Kidney glomerular epithelial cell (primary cell): ENCODE data around the gene COL4A5.

Source experiments
- DNase-seq: peaks from one replicate; lab custom pipeline; 2025; lab: John Stamatoyannopoulos, UW

The COL4A5 gene

DNA sequence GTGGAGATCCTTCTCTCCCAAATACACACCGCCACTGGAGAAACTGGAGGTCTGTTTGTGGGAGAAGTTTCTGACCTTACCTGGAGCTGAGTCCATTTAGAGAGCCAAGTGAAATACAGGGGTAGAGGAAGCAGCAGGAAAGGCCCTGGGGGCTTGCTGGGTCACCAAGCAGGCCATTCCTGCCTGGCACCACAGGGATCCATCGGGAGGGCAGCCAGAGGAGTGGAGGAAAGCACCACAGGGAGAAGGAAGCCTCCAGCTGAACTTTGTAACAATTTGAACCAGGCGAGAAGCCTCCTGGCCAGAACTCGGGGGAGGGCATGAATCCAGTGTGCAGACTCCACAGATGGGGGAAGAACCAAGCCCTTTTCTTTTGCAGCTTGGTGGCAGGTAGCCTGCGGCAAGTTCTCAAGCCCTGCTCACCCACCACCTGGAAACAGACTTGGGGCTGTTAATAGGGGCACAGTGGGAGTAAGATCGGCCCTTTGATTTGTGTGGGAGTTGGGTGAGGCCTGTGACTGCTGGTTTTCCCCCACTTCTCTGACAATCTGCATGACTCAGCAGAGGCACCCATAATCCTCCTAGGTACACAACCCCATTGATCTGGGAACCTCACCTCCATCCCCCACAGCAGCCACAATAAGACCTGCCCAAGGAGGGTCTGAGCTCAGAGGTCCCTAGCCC lies 202.1 kb downstream of the COL4A5 start:
- DNase-seq: no peak

DNA sequence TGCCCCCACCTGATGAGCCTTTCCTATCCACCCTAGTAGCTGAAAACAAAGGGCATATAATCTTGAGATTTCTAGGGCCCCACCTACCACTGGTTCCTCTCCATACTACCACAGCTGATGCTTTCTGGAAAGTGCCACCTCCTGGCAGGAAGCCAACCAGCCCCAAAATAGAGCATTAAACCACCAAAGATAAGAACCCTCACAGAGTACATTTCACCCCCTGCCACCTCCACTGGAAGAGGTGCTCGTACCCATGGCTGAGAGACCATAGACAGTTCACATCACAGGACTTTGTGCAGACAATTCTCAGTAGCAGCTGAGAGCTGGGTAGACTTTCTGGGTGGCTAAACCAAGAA lies 202.6 kb downstream of the COL4A5 start:
- DNase-seq: no peak

DNA sequence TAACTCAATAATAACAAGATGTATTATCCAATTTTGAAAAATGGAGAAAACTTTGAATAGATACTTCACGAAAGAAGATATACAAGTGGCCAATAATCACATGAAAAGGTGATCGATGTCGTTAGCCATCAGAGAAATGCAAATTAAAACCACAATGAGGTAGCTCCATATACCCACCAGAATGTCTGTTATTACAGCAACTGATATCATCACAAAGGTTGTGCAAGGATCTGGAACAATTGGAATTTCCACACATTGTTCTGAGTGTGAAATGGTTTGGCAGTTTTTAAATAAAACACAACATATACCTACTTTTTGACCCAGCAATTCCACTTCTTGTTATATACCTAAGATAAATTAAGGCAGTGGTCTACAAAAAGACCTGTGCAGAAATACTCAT lies 225.1 kb downstream of the COL4A5 start:
- no peak for DNase-seq

DNA sequence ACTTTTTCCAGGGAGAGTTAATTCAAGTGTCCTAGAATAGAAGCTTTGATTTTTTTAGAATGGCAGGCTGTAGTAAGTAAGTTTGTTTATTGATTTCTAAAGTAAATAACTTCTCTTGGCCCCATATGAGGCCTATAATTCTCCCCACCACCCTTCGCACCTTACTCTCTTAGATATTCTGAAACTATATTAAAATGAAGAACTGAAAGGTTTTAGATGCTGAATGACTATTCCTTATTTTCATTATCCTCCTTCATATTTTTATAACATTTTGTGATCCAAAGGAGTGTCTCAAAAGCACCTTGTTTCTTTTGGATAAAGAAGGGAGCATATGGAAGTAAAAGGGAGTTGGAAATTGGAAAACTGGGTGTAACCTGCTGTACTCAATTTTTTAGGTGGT lies 226.5 kb downstream of the COL4A5 start:
- DNase-seq: no peak

DNA sequence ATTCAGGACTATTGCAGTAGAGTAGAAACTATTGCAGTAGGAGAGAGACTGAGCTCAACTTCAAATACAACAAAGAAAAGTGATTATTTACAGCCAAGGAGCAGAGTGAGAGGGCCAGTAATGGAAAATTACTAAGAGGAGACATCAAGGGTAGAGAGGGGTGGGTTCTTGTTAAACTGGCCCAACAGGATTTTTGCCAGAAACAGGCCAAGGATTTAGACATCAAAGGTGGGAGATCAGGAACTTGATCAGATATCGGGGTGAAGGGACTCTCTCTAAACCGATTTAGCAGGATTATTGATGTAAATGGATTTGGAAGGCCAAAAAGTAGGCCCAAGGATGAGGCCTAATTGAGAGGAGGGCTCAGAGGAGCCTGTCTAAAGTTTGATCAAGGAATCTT lies 231.9 kb downstream of the COL4A5 start:
- DNase-seq: no peak

DNA sequence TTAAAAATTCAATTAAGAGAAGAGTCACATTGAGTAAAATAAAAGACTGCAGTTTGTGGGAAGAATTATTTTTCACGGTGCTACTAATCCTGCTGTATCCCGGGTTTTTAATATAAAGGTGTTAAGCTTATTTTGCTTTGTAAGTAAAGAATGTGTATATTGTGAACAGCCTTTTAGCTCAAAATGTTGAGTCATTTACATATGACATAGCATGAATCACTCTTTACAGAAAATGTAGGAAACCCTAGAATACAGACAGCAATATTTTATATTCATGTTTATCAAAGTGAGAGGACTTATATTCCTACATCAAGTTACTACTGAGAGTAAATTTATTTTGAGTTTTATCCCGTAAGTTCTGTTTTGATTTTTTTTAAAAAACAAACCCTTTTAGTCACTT lies 257.1 kb downstream of the COL4A5 start:
- DNase-seq: no peak

DNA sequence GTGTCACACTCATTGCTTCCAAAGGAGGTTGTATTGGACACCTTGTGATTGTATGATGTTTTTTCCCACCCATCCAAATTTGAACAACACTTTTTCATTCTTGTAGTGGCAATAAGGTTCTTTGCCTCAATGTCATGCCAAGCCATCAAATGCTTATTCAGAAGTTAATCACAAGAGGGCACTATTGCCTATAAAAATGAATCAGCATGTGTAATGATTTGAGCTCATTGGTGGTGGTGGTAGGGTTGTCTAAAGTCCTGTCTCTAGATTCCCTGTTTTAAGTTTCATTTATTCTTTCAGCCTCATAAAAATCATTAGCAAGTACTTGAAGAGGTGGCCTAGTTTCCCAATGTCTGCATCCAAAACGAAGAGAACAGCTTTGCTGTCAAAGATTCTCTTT lies 259.7 kb downstream of the COL4A5 start:
- no peak for DNase-seq

DNA sequence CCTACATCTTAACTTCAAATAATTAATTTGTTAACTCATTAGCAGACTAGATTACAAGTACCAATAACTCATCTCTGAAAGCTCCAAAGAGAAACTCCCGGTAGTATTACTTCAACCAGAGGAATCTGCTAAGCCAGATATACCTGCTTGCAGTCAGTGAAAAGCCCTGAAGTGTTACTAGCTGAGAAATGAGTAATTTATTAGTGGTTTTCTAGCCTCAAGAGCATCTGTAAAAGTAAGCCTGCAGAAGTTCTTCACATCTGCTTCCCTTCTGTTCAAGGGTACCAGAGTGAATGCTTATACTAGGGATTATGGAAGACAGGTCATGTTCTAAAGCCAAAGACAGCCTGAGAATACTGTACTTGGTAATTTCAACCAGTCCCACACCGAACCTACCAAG lies 262.0 kb downstream of the COL4A5 start:
- DNase-seq: no peak

DNA sequence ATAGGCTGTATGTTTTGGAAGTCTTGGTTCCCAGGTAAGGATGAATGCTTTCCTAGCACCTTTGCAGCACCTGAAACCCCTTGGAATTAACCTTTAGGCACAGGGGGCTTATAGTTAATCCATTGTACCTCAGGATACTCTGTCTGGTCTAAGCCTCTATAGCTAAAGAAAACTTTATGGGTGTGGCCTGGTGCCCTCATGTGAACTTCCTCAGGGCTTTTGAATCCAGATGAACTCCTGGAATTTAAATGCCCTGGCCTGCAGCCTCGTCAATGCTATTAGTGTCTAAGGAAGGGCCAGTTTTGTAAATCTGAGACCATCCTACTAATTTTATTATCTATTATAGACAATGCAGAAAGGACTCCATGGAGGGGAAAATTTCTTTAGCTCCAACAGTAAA lies 262.9 kb downstream of the COL4A5 start:
- DNase-seq: no peak

DNA sequence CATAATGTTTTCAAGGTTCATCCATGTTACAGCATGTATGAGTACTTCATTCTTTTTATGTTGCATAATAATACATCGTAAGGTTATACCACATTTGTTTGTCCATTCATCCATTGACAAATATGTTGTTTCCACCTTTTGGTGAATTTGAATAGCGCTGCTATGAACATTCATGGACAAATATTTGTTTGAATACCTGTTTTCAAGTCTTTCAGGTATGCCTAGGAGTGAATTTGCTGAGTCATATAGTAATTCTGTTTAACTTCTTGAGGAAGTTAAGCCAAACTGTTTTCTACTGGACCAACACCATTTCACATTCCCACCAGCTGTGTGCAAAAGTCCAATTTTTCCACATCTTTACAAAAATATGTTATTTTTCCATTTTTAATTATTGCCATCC lies 265.2 kb downstream of the COL4A5 start:
- DNase-seq: no peak

DNA sequence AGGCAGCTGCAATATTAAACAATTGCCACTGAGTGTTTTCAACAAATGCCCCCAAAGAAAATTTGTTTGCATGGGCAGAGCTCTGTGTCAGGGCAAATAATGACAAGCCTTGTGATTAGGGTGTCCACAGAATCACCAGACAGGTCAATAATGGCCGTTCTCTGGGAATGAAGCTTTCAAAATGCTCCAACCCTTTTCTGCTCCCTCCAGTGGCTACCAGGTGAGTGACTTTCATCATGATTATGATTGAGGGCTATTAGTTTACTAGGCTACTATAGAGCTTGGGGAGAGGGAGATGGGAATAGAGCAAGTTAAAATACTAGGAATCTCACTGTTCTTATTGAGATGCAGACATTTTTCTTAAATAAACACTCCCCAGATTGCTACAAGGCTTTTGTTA lies 273.2 kb downstream of the COL4A5 start:
- no peak for DNase-seq

DNA sequence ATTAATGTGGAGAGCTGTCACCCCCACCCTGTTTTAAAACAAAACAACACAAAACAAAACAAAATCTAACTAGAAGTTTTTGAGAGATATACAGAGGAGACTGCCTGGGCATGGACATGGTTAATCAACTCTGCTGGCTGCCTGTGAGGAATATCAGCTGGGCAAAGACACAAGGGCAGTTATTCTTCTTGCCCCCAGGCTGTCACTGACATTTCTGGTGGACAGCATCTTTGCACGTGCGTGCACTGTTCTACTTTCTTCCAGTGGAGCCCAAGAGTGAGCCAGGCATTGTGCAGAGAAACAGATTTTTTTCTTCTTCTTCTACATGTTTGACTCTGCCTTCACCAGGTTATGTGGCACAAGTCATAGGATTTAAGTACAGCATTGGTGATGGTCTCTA lies 282.9 kb downstream of the COL4A5 start:
- DNase-seq: no peak

DNA sequence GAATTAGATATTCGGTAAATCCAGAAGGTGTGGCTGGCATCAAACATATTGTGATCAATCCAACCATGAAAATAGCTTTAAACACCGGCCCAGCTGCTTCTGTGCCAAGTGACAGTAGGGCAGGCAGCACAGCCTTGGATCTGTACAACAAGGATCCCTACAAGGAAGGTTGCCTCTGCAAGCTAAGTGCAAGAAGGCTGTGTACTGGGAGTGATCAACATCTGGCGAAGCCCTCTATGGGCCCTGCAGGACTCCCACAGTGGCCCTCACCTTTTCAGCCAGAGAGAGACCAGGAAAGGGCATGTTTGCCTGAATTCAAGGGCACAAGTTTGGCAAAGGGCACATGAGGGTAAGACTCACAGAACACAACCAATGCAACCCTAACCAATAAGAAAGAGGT lies 287.1 kb downstream of the COL4A5 start:
- DNase-seq: no peak

DNA sequence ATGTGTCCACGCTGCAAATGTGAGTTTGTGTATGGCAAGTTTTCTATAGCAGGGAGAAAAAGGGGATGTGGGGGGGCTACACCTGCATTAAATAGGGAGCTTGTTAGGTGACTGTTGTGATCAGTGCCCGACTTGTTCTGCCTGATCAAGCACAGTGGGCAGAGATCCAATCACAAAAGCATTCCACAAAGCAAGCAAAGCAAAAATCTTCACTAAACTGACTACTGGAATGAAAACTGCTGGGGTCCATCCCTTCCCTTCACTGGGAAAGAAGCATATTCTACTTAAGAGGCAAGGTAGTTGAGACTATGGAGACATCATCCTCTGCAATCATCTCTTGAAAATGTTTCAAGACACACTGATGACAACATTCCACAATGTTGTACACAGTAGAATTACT lies 291.5 kb downstream of the COL4A5 start:
- DNase-seq: no peak

DNA sequence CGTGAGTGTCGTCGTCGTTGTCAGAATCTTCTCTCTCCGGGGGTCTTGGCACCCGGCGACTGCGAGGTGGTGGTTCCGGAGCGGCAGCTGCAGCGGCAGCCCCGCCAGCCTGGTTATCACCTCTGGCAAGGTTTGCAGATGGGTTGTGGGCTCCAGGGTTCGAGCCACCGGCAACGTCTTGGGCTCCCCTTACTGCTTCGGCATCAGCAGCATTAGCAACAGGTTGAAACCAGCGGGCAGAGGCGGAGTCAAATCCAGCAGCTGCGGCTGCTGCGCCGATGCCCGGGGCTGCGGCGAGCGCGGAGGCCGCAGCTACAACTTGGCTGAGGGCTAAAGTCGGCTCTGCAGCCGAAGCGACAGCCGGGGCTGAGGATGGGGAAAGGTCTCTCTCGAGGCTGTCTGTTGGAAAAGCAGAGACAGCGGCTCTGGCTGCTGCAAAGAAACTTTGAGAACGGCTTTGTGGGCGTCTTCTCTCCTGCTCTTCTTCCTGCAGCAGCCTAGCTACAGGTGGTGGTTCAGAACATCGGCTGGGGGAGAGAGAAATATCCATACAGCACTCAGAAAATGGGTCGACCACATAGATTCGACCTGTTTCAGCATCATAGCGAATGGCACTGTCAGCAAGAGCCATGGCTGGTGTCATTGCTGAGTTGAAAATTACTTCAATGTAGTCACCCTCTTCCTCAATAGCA lies 293.1 kb downstream of the COL4A5 start:
- no peak for DNase-seq

DNA sequence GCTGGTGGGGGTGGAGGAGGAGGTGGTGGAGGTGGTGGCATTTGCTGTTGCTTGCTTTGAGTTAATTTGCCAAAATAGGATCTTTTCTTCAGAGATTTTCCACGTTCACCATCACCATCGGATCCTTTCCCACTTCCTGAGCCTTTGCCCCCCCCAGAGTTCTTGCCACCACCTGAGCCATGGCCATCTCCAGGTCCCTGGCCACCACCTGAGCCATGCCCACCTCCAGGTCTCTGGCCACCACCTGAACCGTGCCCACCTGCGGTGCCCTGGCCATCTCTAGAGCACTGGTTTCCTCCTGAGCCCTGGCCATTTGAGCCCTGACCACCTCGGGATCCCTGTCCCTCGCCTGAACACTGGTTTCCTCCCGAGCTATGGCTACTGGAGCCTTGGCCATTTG lies 294.8 kb downstream of the COL4A5 start:
- DNase-seq: no peak

DNA sequence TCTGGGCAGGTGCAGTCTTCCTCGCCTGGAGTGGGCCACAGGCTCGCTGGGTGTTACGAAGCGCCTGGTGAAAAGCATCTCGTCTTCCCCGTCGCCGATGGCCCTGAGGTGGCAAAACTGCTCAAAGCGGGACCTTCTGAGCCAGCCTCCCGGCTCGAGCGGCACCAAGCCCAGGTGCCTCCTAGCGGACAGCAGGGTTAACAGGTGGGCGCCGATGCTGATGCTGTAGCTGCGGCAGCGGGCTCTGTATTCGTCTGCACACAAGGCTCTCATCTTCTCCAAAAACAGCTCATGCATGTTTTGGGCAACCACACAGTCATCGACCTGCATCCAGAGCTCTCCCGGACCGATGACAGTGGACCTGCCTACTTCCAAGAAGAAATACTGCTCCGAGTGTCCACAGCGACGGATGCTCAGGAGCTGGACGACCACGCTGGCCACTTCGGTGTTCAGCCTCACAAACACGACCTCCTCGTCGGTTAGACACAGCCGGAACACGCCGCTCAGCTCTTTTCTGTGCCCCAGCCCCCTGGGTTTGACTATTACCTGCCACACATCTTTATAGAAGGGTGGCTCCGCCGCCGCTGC lies 295.5 kb downstream of the COL4A5 start:
- DNase-seq: no peak

DNA sequence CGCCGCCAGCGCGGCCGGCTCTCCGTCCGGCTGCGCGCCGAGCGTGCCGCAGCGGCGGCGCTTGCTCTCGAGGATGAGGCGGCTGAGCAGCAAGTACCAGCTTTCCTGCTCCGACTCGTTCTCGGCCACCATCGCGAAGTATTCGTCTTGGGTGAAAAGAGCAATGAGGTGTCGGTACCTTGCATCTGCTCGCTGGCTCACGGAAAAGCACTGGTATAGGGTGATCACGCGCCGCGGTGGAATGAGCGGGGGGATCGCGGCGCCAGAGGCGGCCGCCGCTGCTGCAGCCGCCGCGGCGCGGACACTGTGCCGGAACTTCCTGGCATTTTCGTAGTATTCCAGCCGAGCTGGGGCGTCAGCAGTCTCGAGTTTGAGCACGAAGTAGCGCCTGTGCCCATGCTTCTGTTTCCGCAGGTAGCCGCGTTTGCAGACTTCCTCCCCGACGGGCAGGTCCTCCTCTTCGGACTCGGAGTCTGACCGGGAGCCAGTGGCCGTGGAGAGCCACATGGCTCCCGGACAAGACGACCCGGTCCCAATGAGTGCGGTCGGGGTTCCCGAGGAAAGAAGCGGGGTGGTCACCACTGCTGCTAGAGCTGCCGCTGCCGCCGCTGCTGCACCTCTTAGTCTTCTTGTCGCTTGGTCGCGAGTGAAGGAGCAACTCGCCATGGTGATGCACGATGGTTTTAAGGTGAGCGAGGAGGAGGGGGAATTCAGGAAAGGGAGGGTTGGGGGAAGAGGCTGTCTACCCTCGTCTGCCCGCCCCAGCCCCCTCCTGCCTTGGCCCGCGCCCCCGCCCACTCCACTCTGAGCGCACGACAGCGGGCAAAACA lies 296.3 kb downstream of the COL4A5 start:
- no peak for DNase-seq

DNA sequence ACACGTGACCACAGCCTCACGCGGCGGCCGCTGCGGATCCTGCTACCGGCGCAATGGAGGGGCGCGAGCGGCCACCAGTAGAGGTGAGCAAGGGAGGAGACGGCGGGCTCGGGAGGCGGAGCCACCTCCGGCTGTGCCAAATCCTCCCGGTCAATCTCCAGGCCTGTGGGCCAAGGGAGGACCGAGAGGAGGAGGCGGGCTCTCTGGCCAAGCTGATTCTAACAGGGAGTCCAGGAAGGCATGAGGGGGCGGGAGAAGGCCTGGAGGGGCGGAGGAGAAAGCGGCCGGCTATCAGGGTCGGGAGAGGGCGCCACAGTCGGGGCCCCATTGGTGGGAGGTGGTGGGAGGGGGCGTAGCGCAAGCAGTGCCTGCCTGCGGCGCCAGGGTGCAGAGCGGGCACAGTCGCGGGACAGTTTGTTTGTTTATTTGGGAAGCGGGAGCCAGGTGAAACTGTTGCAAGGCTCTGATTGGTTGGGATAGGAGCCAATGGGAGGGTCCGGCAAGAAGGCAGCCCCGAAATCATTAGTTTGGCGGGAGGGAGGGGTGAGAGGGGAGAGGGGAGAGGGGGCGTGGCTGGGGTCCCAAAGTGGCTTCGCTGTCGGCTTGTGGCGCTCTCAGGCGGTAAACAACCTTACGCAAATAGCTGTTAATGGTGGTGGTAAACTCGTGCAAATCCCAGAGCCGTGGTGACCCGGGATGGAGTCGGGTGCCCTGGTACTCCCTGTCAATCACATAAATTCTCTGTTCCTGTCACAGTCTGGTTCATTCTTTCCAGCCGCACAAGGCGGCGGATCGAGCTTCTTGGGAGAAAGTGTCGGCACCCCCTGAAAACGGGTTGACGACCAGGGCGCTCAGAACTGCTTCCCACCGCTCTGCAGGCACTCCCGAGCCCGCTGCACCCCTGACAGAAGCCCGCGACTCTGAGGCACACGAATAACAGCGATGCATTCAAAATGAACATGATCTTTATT lies 297.2 kb downstream of the COL4A5 start, which contains the start of gene IRS4:
TSS of gene IRS4 (minus strand) at position 55 of the 971 bp plus-strand sequence.
- no peak for DNase-seq

DNA sequence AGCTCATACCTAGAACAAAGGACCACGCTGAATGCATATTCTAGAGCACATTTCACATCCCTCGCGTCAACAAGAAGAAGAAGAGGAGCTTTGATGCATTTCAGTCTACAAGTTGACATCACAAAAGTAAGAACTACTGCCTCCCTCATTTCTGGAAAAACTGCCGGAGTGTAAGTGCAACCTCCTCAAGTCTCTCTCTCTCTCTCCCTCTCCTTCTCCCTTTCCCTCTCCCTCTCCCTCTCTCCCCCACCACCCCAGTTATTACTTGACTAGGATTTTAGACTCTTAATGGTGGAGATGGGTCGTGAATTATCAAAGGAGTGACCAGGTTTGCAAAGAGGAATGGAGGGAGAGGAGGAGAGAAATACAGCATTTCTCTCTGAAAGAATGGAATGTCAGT lies 298.1 kb downstream of the COL4A5 start:
- DNase-seq: no peak

DNA sequence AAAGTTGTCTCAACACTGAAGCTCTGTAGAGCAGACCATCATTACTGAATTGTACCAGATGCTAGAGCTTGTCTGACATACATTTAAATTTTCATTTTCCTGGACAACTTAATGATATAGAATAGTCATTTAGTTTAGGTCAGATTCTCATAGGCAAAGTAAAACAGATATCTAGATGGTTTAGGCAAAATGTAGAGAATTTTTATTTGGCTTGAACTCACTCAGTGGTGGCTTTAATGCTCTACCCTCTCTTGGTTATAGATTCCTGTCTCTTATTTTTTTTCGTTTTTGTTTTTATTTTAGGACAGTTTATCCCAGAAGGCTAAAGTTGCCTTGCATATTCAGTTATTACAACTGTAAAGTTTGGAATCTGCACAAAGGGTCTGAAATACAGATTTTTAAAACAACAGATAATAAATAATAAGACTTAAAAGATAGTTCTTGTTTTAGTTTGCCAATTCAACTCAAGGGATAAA lies 300.7 kb downstream of the COL4A5 start:
- no peak for DNase-seq
